Measurements from ENCODE around the gene KRTAP21-2.
"Not testable (repeated sequence)": the region's sequence is repeated elsewhere in the genome, so short reads cannot be mapped to it uniquely, and the experiment has no call there.

The KRTAP21-2 gene

DNA sequence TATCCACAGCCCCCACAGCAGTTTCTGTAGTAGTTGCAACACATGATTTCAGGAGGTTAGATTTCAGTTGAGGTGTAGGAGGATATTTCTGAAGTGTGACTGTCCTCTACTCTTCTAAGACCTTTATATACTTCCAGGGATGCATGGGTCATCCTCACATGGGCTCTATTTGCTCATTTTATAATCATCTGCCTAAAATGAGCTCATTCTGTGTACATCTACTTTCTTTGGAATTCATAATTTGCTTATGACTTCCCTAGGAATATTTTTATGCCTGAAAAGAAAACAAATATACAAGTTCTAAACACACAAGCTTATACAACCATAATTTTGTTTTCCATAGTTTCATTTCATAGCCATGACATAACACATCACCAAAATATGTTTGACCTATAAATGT, at the start of gene KRTAP21-2:
TSS of gene KRTAP21-2 (minus strand) at position 101 of the 400 bp plus-strand sequence. CDS start at position 44, 57 bp downstream.
- Mint-ChIP-seq H3K4me1 (ENCODE audit: low read depth) (no peaks in the 10 kb centered on the region), H3K27me3 (no peaks in the 10 kb centered on the region)

DNA sequence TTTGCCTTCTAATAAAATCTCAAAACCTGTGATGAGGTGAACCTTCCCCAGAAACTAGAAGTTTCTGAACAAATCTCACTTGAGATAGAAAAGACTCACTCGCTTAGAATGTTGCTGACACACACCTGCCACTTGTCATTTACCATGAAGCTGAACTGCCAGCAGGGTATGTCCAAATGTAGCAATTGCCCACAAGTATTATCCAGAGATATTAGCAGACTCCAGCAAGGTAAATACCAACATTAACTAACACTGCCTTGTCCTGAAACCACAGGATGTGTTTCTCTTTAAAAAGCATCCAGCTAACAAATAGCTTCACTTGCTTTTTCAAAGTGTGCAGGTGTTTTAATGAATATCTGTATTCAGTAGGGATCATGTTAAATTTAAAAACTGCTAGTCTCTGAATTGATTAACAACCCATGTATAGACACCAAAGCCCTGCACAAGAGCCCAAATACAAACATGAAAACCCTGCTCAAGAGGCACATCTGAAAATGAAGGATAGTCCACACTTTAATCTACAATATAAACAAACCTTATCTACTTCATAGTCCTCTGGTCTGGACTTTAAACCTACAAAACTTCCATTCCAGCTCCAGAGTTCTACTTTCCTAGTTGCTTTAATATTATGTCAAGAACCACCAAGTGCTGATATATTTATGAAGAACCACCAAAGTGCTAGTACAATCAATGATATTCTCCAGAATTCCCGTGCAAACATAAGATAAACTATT, 46.7 kb upstream of the KRTAP21-2 start:
- Mint-ChIP-seq H3K4me1 (ENCODE audit: low read depth) (no peaks in the 10 kb centered on the region), H3K36me3 (ENCODE audit: low read depth) (no peaks in the 10 kb centered on the region), H3K27ac (no peak overlapping the region), H3K9me3 (no peaks in the 10 kb centered on the region), H3K4me3 (no peak overlapping the region), H3K27me3 (peaks cover 4% of the 10 kb centered on the region)

More for the DNA sequence above, at the start of gene KRTAP21-2:
- Mint-ChIP-seq H3K4me3 (no peak within 1 kb of the TSS), H3K36me3 (ENCODE audit: low read depth) (no peaks in the 10 kb centered on the region), H3K9me3 (peaks cover 13% of the 10 kb centered on the region), H3K27ac (no peak within 1 kb of the TSS)

DNA sequence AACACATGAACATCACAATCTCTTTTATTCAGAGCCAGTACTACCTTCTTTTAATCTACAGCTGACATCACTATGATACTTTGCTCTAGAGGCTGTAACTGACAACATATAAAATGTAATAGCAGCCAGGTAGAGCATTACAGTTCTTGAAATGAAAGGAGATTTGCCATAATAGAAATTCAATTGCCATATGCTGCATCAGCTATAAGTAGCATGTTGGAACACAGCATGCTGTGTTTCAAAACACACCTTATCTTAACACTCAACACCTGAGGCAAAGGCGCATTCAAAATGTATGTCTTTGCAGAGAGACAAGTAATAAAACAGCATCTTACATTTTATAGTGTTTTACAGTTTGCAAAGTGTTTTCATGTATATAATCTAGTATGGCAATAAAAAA, 32.2 kb upstream of the KRTAP21-2 start:
- Mint-ChIP-seq H3K27ac (no peak overlapping the region), H3K4me3 (no peak overlapping the region), H3K36me3 (ENCODE audit: low read depth) (no peaks in the 10 kb centered on the region), H3K27me3 (peaks cover 4% of the 10 kb centered on the region), H3K9me3 (no peaks in the 10 kb centered on the region), H3K4me1 (ENCODE audit: low read depth) (no peaks in the 10 kb centered on the region)

DNA sequence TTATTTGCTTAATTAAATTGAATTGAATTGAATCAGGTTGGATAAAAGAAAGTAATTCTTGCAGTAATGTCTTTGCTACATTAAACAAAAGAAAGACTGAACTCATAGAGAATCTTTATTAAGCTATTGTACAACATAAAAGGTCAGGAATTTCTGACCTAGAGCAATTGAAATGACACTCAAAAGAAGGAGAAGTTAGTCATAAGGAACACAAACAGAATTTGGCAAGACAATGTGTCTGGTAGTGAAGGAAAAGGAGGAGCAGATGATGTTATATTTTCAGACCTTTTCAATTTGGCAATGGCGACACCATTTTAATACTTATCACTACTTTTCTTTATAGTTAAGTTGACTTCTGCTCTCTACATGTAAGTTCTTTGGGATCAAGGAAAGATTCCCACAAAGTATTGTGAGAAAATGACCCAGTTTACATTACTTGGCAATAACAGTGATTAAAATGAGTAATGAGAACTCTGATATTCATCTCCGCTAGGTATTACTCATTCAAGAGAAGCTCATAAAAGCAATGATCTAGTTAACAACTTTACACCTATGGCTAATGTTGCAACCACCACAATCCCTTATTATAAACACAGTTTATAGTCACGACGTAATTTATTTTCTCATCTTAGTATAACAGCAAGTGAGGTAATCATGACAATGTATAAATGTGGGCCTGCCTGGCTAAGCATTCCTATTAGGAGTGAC, 22.8 kb upstream of the KRTAP21-2 start:
- no peaks in the 10 kb centered on the region for H3K27me3 Mint-ChIP-seq

DNA sequence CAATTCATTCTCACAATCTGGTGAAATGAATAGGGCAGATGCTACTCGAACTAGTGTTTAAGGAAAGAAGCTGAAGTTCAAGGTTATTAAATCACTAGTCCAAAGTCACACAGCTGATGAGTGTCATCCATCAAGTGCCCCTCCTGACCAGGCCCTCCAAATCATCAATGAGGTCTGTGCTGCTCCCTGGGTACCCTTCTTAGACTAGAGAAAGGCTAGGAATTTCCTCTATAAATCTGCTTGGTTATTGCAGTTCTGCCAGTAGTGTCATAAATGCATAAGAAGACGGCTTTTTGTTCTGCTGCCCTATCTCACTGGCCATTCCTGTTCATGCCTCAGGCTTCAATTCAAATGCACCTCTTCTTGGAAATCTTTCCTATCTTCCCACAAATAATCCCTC, 13.7 kb upstream of the KRTAP21-2 start:
- Mint-ChIP-seq H3K27ac (no peak overlapping the region), H3K4me3 (no peak overlapping the region), H3K4me1 (ENCODE audit: low read depth) (no peaks in the 10 kb centered on the region), H3K27me3 (peaks cover 14% of the 10 kb centered on the region), H3K9me3 (peaks cover 9% of the 10 kb centered on the region), H3K36me3 (ENCODE audit: low read depth) (no peaks in the 10 kb centered on the region)

More for the DNA sequence above, 22.8 kb upstream of the KRTAP21-2 start:
- H3K27ac Mint-ChIP-seq = no peak overlapping the region
- no peaks in the 10 kb centered on the region for H3K4me1 Mint-ChIP-seq (ENCODE audit: low read depth)
- H3K9me3 Mint-ChIP-seq = peaks cover 12% of the 10 kb centered on the region
- no peaks in the 10 kb centered on the region for H3K36me3 Mint-ChIP-seq (ENCODE audit: low read depth)
- H3K4me3 Mint-ChIP-seq = no peak overlapping the region

DNA sequence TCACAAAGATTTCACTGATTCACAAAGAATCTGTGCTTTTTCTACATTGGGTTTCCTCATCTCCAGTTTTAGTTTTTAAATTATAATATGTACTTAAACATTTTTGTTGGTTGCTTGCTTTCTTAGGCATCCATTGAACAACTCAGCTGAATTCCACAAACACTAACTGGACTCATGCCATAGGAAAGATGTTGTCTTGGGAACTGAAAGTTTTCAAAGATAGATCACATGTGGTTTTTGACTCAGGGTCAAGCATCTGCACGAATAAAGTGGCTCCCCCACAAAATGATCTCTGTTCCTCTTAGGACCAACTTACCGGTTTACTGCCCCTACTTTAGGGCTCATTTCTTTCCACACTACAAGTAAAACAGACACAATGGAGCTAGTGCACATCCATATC, 11.2 kb upstream of the KRTAP21-2 start:
- H3K4me3 Mint-ChIP-seq = no peak overlapping the region
- H3K4me1 Mint-ChIP-seq (ENCODE audit: low read depth) = no peaks in the 10 kb centered on the region
- no peak overlapping the region for H3K27ac Mint-ChIP-seq
- H3K27me3 Mint-ChIP-seq = peaks cover 13% of the 10 kb centered on the region
- H3K9me3 Mint-ChIP-seq = peaks cover 9% of the 10 kb centered on the region
- no peaks in the 10 kb centered on the region for H3K36me3 Mint-ChIP-seq (ENCODE audit: low read depth)

DNA sequence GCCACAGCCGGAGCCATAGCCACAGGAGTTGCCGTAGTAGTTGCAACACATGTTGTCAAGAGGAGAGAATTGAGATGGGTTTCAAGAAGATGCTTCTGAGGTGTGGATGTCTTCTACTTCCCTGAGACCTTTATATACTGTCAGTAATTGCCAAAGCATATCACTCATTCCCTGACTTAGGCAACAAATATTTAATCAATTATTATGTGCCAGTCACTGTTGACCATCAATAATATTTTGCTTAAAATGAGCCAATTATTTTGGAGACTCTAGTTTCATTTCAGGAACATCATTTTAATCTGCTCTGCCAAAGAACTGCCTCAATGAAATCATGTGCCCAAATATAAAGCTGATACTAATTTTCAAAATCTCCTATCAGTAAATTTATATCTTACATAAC, 8.3 kb upstream of the KRTAP21-2 start, which contains the start of gene KRTAP21-1:
TSS of gene KRTAP21-1 (minus strand) at position 101 of the 400 bp plus-strand sequence. CDS start at position 51, 50 bp downstream.
- not testable (repeated sequence) for H3K27ac Mint-ChIP-seq; H3K36me3 Mint-ChIP-seq (ENCODE audit: low read depth); H3K4me1 Mint-ChIP-seq (ENCODE audit: low read depth); H3K4me3 Mint-ChIP-seq
- peaks cover 14% of the 10 kb centered on the region for H3K9me3 Mint-ChIP-seq
- peaks cover 13% of the 10 kb centered on the region for H3K27me3 Mint-ChIP-seq

DNA sequence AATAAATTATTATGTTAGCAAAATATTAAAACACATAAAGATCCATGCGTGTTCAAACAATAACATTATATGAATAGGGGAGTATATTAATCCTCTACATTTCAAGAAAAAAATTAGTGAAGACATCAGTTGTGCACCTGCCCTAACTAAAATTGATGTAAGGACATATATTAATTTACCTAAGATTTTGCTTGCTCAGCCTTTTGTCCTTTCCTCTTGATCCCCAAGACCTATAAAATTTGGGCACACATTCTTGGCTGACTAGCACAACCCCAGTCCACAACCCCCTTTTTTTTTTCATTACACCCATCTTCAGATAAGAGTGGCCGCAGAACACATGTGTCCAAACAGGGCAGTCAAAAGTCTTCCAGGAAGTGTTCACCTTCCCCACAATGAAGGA, 6.6 kb downstream of the KRTAP21-2 start:
- Mint-ChIP-seq H3K36me3 (ENCODE audit: low read depth) (no peaks in the 10 kb centered on the region), H3K9me3 (no peaks in the 10 kb centered on the region), H3K4me3 (no peak overlapping the region), H3K27ac (no peak overlapping the region), H3K4me1 (ENCODE audit: low read depth) (no peaks in the 10 kb centered on the region), H3K27me3 (peaks cover 9% of the 10 kb centered on the region)

DNA sequence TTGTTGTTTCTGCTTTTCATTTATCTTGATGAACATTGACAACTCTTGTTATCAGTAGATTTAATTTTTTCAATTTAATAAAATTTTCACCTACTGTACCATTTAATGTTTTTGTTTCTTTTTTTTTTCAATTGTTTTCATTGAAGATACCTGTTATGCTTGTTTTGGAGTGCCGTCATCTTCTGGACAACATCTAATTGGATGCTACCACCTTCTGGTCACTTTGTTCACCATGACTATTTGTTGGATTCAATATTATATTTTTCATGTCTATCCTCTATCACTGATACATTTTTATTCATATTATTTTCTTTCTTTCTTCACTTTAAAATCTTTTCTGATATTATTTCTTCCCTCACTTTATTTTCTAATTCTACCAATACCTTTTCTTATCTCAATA, 14.0 kb downstream of the KRTAP21-2 start:
- Mint-ChIP-seq H3K36me3 (ENCODE audit: low read depth) (no peaks in the 10 kb centered on the region), H3K27me3 (peaks cover 7% of the 10 kb centered on the region), H3K4me3 (no peak overlapping the region), H3K27ac (no peak overlapping the region), H3K4me1 (ENCODE audit: low read depth) (no peaks in the 10 kb centered on the region), H3K9me3 (peaks cover 5% of the 10 kb centered on the region)

DNA sequence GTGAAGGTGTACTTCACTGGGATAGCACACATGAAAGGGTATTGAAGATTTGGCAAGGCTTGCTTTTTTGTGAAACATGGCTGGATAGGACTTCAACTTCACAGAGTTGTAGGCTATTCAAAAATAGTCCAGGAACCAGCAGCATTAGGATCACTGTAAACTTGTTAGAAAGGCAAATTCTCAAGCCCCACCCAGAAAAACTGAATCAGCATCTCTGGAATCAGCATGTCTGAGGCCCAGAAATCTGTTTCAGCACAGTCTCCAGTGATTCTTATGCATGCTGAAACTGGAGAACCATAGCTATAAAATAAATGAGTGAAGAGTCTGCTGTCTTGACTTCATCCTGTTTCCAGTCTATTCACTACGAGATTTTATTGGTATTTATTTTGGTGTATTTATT, 20.3 kb downstream of the KRTAP21-2 start:
- Mint-ChIP-seq H3K4me1 (ENCODE audit: low read depth) (no peaks in the 10 kb centered on the region), H3K36me3 (ENCODE audit: low read depth) (no peaks in the 10 kb centered on the region), H3K4me3 (no peak overlapping the region), H3K27me3 (peaks cover 5% of the 10 kb centered on the region), H3K9me3 (peaks cover 16% of the 10 kb centered on the region), H3K27ac (no peak overlapping the region)

DNA sequence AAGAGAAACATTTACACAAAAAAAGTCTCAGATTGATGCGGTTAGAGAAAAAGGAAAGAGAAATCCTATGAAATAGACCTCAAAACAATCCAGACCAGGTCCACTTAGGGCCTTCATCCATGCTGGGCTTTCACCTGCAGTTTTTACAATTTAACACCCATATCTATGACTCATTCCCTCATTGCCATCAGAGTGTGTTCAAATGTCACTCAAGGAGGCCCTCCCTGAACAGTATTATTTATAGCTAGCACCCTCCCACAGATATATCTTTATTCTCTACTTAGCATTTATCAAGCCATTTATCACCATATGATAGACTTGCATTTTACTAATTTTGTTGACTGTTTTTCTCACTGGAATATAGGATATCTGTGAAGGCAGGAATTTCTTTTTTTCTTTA, 27.7 kb downstream of the KRTAP21-2 start:
- peak overlapping the region; percentile 44 for H3K4me3 Mint-ChIP-seq
- H3K36me3 Mint-ChIP-seq (ENCODE audit: low read depth) = peaks cover 4% of the 10 kb centered on the region

DNA sequence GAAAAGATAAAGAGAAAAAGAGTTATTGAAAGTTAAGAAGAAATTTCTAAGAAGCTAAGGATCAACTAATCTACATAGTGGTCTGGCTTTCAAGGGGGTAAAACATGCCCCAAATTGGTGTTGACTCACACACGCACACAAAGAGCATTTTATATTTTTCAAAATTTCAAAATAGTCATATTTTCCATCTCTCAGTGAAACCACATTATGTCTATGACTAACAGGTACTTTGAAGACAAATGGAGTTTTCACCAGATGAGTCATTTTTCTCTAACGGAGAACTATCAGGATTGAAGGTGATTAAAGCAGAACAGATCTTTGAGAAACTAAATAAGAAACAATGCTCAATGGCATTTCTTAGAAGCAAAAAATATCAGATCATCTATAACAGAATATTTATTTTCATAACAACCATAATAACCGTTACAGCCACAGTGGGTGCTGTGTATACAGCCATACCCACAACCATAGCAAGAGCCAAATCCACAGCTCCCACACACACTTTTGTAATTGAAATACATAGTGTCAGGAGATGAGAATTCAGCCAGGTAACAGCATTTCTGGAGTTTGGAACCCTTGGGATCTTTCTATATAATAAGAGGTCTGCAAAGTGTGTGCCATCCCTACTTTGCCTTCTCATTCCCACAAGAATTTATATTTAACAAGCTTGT, 28.7 kb downstream of the KRTAP21-2 start, which contains the start of gene KRTAP21-3:
TSS of gene KRTAP21-3 (minus strand) at position 539 of the 671 bp plus-strand sequence. CDS start at position 521, 18 bp downstream.
- peaks cover 10% of the 10 kb centered on the region for H3K9me3 Mint-ChIP-seq
- peaks cover 31% of the 10 kb centered on the region for H3K4me1 Mint-ChIP-seq (ENCODE audit: low read depth)
- no peaks in the 10 kb centered on the region for H3K27me3 Mint-ChIP-seq
- peak within 1 kb of the TSS; percentile 44 for H3K4me3 Mint-ChIP-seq
- H3K27ac Mint-ChIP-seq = peak within 1 kb of the TSS; percentile 94
- peaks cover 4% of the 10 kb centered on the region for H3K36me3 Mint-ChIP-seq (ENCODE audit: low read depth)

More for the DNA sequence above, 27.7 kb downstream of the KRTAP21-2 start:
- no peaks in the 10 kb centered on the region for H3K27me3 Mint-ChIP-seq
- H3K9me3 Mint-ChIP-seq = peaks cover 11% of the 10 kb centered on the region
- peak overlapping the region; percentile 88 for H3K27ac Mint-ChIP-seq
- peaks cover 31% of the 10 kb centered on the region for H3K4me1 Mint-ChIP-seq (ENCODE audit: low read depth)

DNA sequence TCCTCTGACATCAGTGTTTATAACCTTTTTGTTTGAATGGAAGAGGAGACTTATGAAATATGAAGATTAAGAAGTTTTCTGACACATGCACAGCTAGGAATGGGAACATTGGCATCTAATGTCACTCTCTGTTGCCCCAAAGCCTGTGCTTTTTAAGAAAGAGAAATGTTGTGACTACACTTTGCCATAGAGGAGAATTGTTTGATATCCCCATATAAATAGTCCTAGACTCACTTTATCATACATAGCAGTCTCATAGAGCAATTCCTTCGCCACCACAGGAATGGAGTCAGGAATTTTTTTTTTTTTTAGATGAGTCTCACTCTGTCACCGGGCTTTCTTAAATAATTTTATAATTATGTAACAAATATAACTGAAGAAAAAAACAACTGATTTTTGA, 30.0 kb downstream of the KRTAP21-2 start:
- peaks cover 10% of the 10 kb centered on the region for H3K9me3 Mint-ChIP-seq
- H3K4me1 Mint-ChIP-seq (ENCODE audit: low read depth) = peaks cover 31% of the 10 kb centered on the region
- H3K4me3 Mint-ChIP-seq = no peak overlapping the region
- H3K27ac Mint-ChIP-seq = peak overlapping the region; percentile 94
- H3K27me3 Mint-ChIP-seq = no peaks in the 10 kb centered on the region
- H3K36me3 Mint-ChIP-seq (ENCODE audit: low read depth) = peaks cover 4% of the 10 kb centered on the region

DNA sequence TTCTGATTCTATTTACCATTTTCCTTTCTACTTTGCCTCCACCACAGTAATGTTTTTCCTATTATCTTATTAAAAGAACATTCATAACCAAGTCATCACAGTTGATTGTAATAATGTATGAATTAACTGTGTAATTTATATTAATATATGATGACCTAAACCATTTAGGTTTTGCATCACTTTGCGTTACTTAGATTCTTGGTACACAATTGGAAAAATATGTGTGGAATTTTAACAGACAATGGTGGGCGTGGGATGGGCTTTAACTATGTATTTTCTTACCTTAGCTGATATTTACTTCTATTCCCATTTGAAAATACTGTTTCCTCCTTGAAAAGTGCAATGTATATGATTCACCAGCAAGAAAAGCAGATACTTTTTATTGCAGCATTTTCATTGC, 32.1 kb downstream of the KRTAP21-2 start:
- Mint-ChIP-seq H3K27me3 (no peaks in the 10 kb centered on the region), H3K4me1 (ENCODE audit: low read depth) (peaks cover 36% of the 10 kb centered on the region), H3K9me3 (peaks cover 16% of the 10 kb centered on the region), H3K27ac (no peak overlapping the region), H3K36me3 (ENCODE audit: low read depth) (peaks cover 4% of the 10 kb centered on the region), H3K4me3 (no peak overlapping the region)

DNA sequence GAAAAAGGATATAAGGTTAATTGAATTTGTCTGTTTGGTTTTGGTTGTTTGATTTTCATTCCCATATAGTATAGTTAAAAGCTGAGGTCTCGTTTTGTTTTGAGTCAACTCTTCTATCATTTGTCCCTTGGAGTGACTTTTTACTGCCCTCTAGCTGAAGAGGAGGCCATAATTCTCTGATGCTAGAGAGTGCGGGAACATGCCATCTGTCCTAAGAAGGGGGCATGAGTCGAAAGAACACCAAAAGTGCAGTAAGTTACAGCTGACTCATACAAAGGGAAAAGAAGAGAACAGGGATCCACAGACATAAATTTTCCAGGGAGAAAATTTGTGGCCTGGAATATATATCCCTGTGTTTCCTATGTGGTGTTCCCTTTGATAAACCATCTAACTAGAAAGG, 32.6 kb downstream of the KRTAP21-2 start:
- Mint-ChIP-seq H3K4me1 (ENCODE audit: low read depth) (peaks cover 33% of the 10 kb centered on the region), H3K27ac (no peak overlapping the region), H3K36me3 (ENCODE audit: low read depth) (peaks cover 4% of the 10 kb centered on the region), H3K9me3 (peaks cover 16% of the 10 kb centered on the region), H3K27me3 (no peaks in the 10 kb centered on the region), H3K4me3 (no peak overlapping the region)

Data from stimulated activated naive CD8-positive, alpha-beta T cell treated with anti-CD3 and anti-CD28 coated beads, Interleukin-15, Interleukin-2, amounts not matched to agents 100 ng/mL and 50 ng/mL, for 24 hours (primary cell).